CD4-positive, alpha-beta T cell (primary cell): ENCODE measurements around the gene ERN2. TPM values are rescaled to one million over a fixed set of nuclear protein-coding genes. Genes with fewer than 3 reads are reported as not detected.

Experiments used
- ATAC-seq: fragments of 200-7000 bp; cut with Tn5 transposase; one replicate; pipeline ENCODE4 v1.10.0; 2022; ENCODE audit warnings: mild to moderate bottlenecking; ENCODE audit not compliant: poor library complexity
- CTCF ChIA-PET: fragments of 350-600 bp; sonication (Branson Sonifier 250); formaldehyde crosslinking; loops from one replicate; lab custom pipeline; 2021; ENCODE audit warnings: antibody characterized with exemption, inconsistent platforms; lab: Charles Lee
- POLR2A ChIA-PET: fragments of 350-600 bp; sonication (Branson Sonifier 250); formaldehyde crosslinking; loops from one replicate; lab custom pipeline; 2021; ENCODE audit warnings: antibody characterized with exemption, inconsistent platforms; lab: Charles Lee
- DNase-seq, 14 experiments: peaks; one replicate each; pipeline ENCODE4 v3.0.0-alpha.2; 2013 to 2020; ENCODE audit warnings: mixed read lengths in 2 of 14
- H3K27ac ChIP-seq, 2 donors: one replicate each; pipeline versions ENCODE4 v1.5.1 to v1.7.0; 2013; ENCODE audit warnings: low read length in 2 of 2, low read depth in 1 of 2, mild to moderate bottlenecking in 1 of 2
- H3K27me3 ChIP-seq, 2 experiments: 1 replicate in 1 of 2; 2 replicates in 1 of 2; pipeline versions ENCODE4 v1.6.1 to v1.7.0; 2013; ENCODE audit warnings: low read length in 2 of 2, control low read depth in 1 of 2, mild to moderate bottlenecking in 1 of 2, moderate library complexity in 1 of 2; ENCODE audit not compliant: insufficient read depth in 2 of 2, control insufficient read depth in 1 of 2
- H3K36me3 ChIP-seq: one replicate; pipeline ENCODE4 v1.6.1; 2013; ENCODE audit warnings: low read length, control low read depth; ENCODE audit not compliant: insufficient read depth
- H3K4me1 ChIP-seq: one replicate; pipeline ENCODE4 v1.6.1; 2013; ENCODE audit warnings: low read length, control low read depth; ENCODE audit not compliant: insufficient read depth
- H3K4me3 ChIP-seq: one replicate; pipeline ENCODE4 v1.5.1; 2013; ENCODE audit warnings: mild to moderate bottlenecking, low read length, moderate library complexity
- H3K9me3 ChIP-seq, 2 experiments: 1 replicate in 1 of 2; 2 replicates in 1 of 2; pipeline versions ENCODE4 v1.6.1 to v1.7.0; 2013; ENCODE audit warnings: low read length in 2 of 2, mild to moderate bottlenecking in 2 of 2, control low read depth in 1 of 2, moderate library complexity in 1 of 2; ENCODE audit not compliant: control insufficient read depth in 1 of 2, insufficient read depth in 1 of 2
- H3K27ac Mint-ChIP-seq: one replicate; pipeline ENCODE4 v1.8.0; 2020; ENCODE audit warnings: mixed read lengths
- H3K27me3 Mint-ChIP-seq: one replicate; pipeline ENCODE4 v1.8.0; 2021; ENCODE audit warnings: mixed read lengths
- H3K36me3 Mint-ChIP-seq: one replicate; pipeline ENCODE4 v1.8.0; 2021; ENCODE audit warnings: low read depth, mixed read lengths
- H3K4me1 Mint-ChIP-seq: one replicate; pipeline ENCODE4 v1.8.0; 2021; ENCODE audit warnings: low read depth, mixed read lengths
- H3K4me3 Mint-ChIP-seq: one replicate; pipeline ENCODE4 v1.8.0; 2020; ENCODE audit warnings: mild to moderate bottlenecking, mixed read lengths
- H3K9me3 Mint-ChIP-seq: one replicate; pipeline ENCODE4 v1.8.0; 2020; ENCODE audit warnings: mixed read lengths
- CTCF ChIP-seq: fragments of 200-600 bp; IDR thresholded peaks from one replicate; pipeline ENCODE4 v1.8.0; 2022; ENCODE audit warnings: antibody characterized with exemption, mild to moderate bottlenecking
- intact Hi-C, 2 experiments: fragments of 100-400 bp; cut with DNase I in 1 of 2; cut with micrococcal nuclease in 1 of 2; formaldehyde crosslinking; loops; one replicate each; pipeline versions ENCODE4 v1.15.1 to v1.9.0; 2023 to 2025; cut with DNase I, micrococcal nuclease
- total RNA-seq, 174 experiments: library from RNA in 2 of 174; stranded (reverse) in 2 of 174; gene quantifications; one replicate each; pipeline ENCODE4 v1.2.3 and lab custom pipeline; 2021 to 2026

ERN2 gene
- total RNA-seq, 2 experiments from 2014 or later: not detected

GRCh38 chr16:23663918-23664317, 49.1 kb downstream of the ERN2 start:
- TF ChIP-seq CTCF: no peak
- ATAC-seq (no peak), DNase-seq (no peak)
- Mint-ChIP-seq H3K9me3 (no peaks in the 10 kb centered on the region), H3K36me3 (peaks cover 99% of the 10 kb centered on the region), H3K27ac (no peak overlapping the region), H3K27me3 (no peaks in the 10 kb centered on the region), H3K4me3 (no peak overlapping the region), H3K4me1 (no peaks in the 10 kb centered on the region)
- no peaks in the 10 kb centered on the region for H3K4me1 ChIP-seq
- intact Hi-C loops: no loop called here
- ChIA-PET CTCF (no interaction called here), POLR2A (no interaction called here)
- no peak overlapping the region for H3K4me3 ChIP-seq
- no peak overlapping the region for H3K27ac ChIP-seq
- H3K36me3 ChIP-seq: peaks cover 91% of the 10 kb centered on the region
- no peaks in the 10 kb centered on the region for H3K9me3 ChIP-seq
- H3K27me3 ChIP-seq: no peaks in the 10 kb centered on the region

GRCh38 chr16:23651943-23652468, 61.0 kb downstream of the ERN2 start:
- intact Hi-C loops: no loop called here
- H3K36me3 ChIP-seq: peaks cover 38% of the 10 kb centered on the region
- no peaks in the 10 kb centered on the region for H3K9me3 ChIP-seq
- Mint-ChIP-seq H3K36me3 (peaks cover 75% of the 10 kb centered on the region), H3K4me3 (no peak overlapping the region), H3K27ac (no peak overlapping the region), H3K27me3 (no peaks in the 10 kb centered on the region), H3K9me3 (no peaks in the 10 kb centered on the region), H3K4me1 (peaks cover 29% of the 10 kb centered on the region)
- no peaks in the 10 kb centered on the region for H3K27me3 ChIP-seq
- H3K4me1 ChIP-seq: no peaks in the 10 kb centered on the region
- H3K27ac ChIP-seq: no peak overlapping the region
- no peak overlapping the region for H3K4me3 ChIP-seq
- DNase-seq (no peak), ATAC-seq (no peak)
- CTCF ChIA-PET: no interaction called here
- POLR2A ChIA-PET: no interaction called here
- TF ChIP-seq CTCF: no peak

- Histone ChIP-seq H3K27ac (no peak overlapping the region), H3K27me3 (no peaks in the 10 kb centered on the region), H3K4me3 (no peak overlapping the region), H3K4me1 (no peaks in the 10 kb centered on the region), H3K9me3 (no peaks in the 10 kb centered on the region), H3K36me3 (peaks cover 43% of the 10 kb centered on the region)
- CTCF ChIA-PET: no interaction called here
- Mint-ChIP-seq H3K27me3 (no peaks in the 10 kb centered on the region), H3K9me3 (no peaks in the 10 kb centered on the region), H3K27ac (no peak overlapping the region), H3K36me3 (peaks cover 79% of the 10 kb centered on the region), H3K4me1 (peaks cover 37% of the 10 kb centered on the region), H3K4me3 (no peak overlapping the region)
- no peak for TF ChIP-seq CTCF
- DNase-seq (no peak), ATAC-seq (no peak)
- intact Hi-C loops: no loop called here
- POLR2A ChIA-PET: no interaction called here
These were observed 62.2 kb downstream of the ERN2 start for GRCh38 chr16:23650674-23651416.
